HG03457 (cell line): Measurements from ENCODE around the gene PTGR3.
"Not testable (repeated sequence)": the region's sequence is repeated elsewhere in the genome, so short reads cannot be mapped to it uniquely, and the experiment has no call there.

Experiments
- ATAC-seq: cut with Tn5 transposase; IDR thresholded peaks from one replicate; pipeline ENCODE4 v1.9.1; 2021; ENCODE audit warnings: moderate number of reproducible peaks; ENCODE audit not compliant: unreplicated experiment

The PTGR3 gene

GRCh38 chr18:75203416-75204268, 5.3 kb downstream of the PTGR3 start:
- ATAC-seq, result no peak

GRCh38 chr18:75202696-75203365, 6.1 kb downstream of the PTGR3 start:
- ATAC-seq, result no peak

- ATAC-seq, result no peak
These were observed 7.4 kb downstream of the PTGR3 start for GRCh38 chr18:75201282-75202270.

- no peak for ATAC-seq
These were observed 8.2 kb downstream of the PTGR3 start for GRCh38 chr18:75200605-75201280.

- ATAC-seq, result no peak
These were observed 8.9 kb downstream of the PTGR3 start for GRCh38 chr18:75200071-75200470.

GRCh38 chr18:75199327-75199726, 9.6 kb downstream of the PTGR3 start:
- no peak for ATAC-seq

GRCh38 chr18:75198036-75198435, 10.9 kb downstream of the PTGR3 start:
- ATAC-seq, result no peak

GRCh38 chr18:75192899-75193298, 16.0 kb downstream of the PTGR3 start:
- no peak for ATAC-seq

GRCh38 chr18:75189696-75190095, 19.2 kb downstream of the PTGR3 start:
- no peak for ATAC-seq

- ATAC-seq, result not testable (repeated sequence)
These were observed 21.2 kb downstream of the PTGR3 start for GRCh38 chr18:75187702-75188101.

GRCh38 chr18:75185460-75185859, 23.5 kb downstream of the PTGR3 start:
- no peak for ATAC-seq

- no peak for ATAC-seq
These were observed 24.9 kb downstream of the PTGR3 start for GRCh38 chr18:75183973-75184493.

GRCh38 chr18:75183524-75183923, 25.4 kb downstream of the PTGR3 start:
- ATAC-seq, result no peak

- ATAC-seq, result no peak
These were observed 28.9 kb downstream of the PTGR3 start for GRCh38 chr18:75179819-75180600.

- no peak for ATAC-seq
These were observed 30.6 kb downstream of the PTGR3 start for GRCh38 chr18:75178376-75178775.

- no peak for ATAC-seq
These were observed 32.1 kb downstream of the PTGR3 start for GRCh38 chr18:75176849-75177248.

- ATAC-seq, result no peak
These were observed 35.2 kb downstream of the PTGR3 start for GRCh38 chr18:75173738-75174137.

- ATAC-seq, result peak; percentile 99
These were observed 35.9 kb downstream of the PTGR3 start for GRCh38 chr18:75173125-75173432.

GRCh38 chr18:75172299-75173124, 36.4 kb downstream of the PTGR3 start:
- no peak for ATAC-seq
